HCT116 (cell line): ENCODE data around the gene SFXN3. TPM values are rescaled to one million over a fixed set of nuclear protein-coding genes. Genes with fewer than 3 reads are reported as not detected.

Experiments used
- ATAC-seq: fragments of 200-7000 bp; cut with Tn5 transposase; 2 replicates; pipeline ENCODE4 v1.9.1; 2020; ENCODE audit warnings: mild to moderate bottlenecking, moderate library complexity
- BruUV-seq: library from RNA; stranded (reverse); fragments of 400-500 nt; replicated peaks from 2 replicates; lab custom pipeline; 2021; lab: Mats Ljungman, UMichigan
- CTCF ChIA-PET: fragments of 300-600 bp; sonication (Branson Sonifier 250); formaldehyde crosslinking; loops from one replicate; lab custom pipeline; 2021; ENCODE audit warnings: antibody characterized with exemption; lab: Charles Lee
- POLR2A ChIA-PET: fragments of 300-600, 350-600 bp; sonication (Branson Sonifier 250); formaldehyde crosslinking; loops from one replicate; lab custom pipeline; 2021; ENCODE audit warnings: antibody characterized with exemption; lab: Charles Lee
- RAD21 ChIA-PET, 2 experiments: fragments of 300-600 bp; sonication (Branson Sonifier 250); formaldehyde crosslinking; loops; one replicate each; lab custom pipeline; 2023; ENCODE audit warnings: low total read pairs in 2 of 2; ENCODE audit not compliant: uncharacterized antibody in 2 of 2, unreplicated experiment in 2 of 2, low non-redundant PET in 1 of 2; lab: Charles Lee
- DNase-seq: peaks from one replicate; pipeline ENCODE4 v3.0.0-alpha.2; 2010; ENCODE audit warnings: low read depth, low spot score
- H2AFZ ChIP-seq: fragments of 200-600 bp; shearing (Covaris generic), sonication (generic); 2 replicates; pipeline ENCODE4 v1.6.1; 2017; ENCODE audit warnings: low read depth, mixed run types, mixed read lengths, antibody characterized with exemption, low read length; ENCODE audit not compliant: poor library complexity, severe bottlenecking
- H3K27ac ChIP-seq: 2 replicates; pipeline ENCODE4 v1.5.1; 2012; ENCODE audit warnings: low read depth, low read length
- H3K27me3 ChIP-seq: fragments of 200-600 bp; sonication (generic); 2 replicates; pipeline ENCODE4 v1.6.1; 2016; ENCODE audit warnings: mixed run types, low read length, mixed read lengths; ENCODE audit not compliant: insufficient read depth
- H3K36me3 ChIP-seq, 2 experiments: fragments of 200-500 bp in 1 of 2; fragments of 200-600 bp in 1 of 2; sonication (Bioruptor generic) in 1 of 2; sonication (generic) in 1 of 2; 2 replicates each; pipeline versions ENCODE4 v1.5.1 to v1.6.1; 2014 to 2016; ENCODE audit warnings: low read length in 2 of 2, inconsistent platforms in 1 of 2, mixed read lengths in 1 of 2, mixed run types in 1 of 2; ENCODE audit not compliant: insufficient read depth in 2 of 2, control insufficient read depth in 1 of 2
- H3K4me1 ChIP-seq, 2 experiments: fragments of 200-600 bp in 1 of 2; sonication (generic) in 1 of 2; 2 replicates each; pipeline versions ENCODE4 v1.5.1 to v1.6.1; 2012 to 2017; ENCODE audit warnings: low read length in 2 of 2, inconsistent platforms in 1 of 2, mild to moderate bottlenecking in 1 of 2, mixed read lengths in 1 of 2, mixed run types in 1 of 2, moderate library complexity in 1 of 2; ENCODE audit not compliant: insufficient read depth in 2 of 2, control insufficient read depth in 1 of 2
- H3K4me2 ChIP-seq: fragments of 200-600 bp; sonication (generic); 2 replicates; pipeline ENCODE4 v1.6.1; 2017; ENCODE audit warnings: mixed run types, low read length, mixed read lengths
- H3K4me3 ChIP-seq, 2 experiments: fragments of 200-600 bp in 1 of 2; sonication (generic) in 1 of 2; replicated peaks in 1 of 2; 2 replicates each; pipeline ENCODE4 v1.5.1; 2011 to 2016; ENCODE audit warnings: low read length in 2 of 2, control low read depth in 1 of 2, low read depth in 1 of 2, mild to moderate bottlenecking in 1 of 2, mixed read lengths in 1 of 2, mixed run types in 1 of 2
- H3K79me2 ChIP-seq: fragments of 200-600 bp; sonication (generic); 2 replicates; pipeline ENCODE4 v1.6.1; 2017; ENCODE audit warnings: mild to moderate bottlenecking, mixed run types, low read length, moderate library complexity, mixed read lengths; ENCODE audit not compliant: insufficient read depth
- H3K9ac ChIP-seq: fragments of 200-600 bp; sonication (generic); 2 replicates; pipeline ENCODE4 v1.6.1; 2016; ENCODE audit warnings: low read length, mixed read lengths
- H3K9me2 ChIP-seq: fragments of 200-600 bp; sonication (generic), shearing (Covaris generic); 2 replicates; pipeline ENCODE4 v1.6.1; 2017; ENCODE audit warnings: mixed run types, mild to moderate bottlenecking, moderate library complexity; ENCODE audit not compliant: insufficient read depth
- H3K9me3 ChIP-seq, 2 experiments: fragments of 200-500 bp in 1 of 2; fragments of 200-600 bp in 1 of 2; sonication (Bioruptor generic) in 1 of 2; sonication (generic) in 1 of 2; 2 replicates each; pipeline ENCODE4 v1.6.1; 2014 to 2017; ENCODE audit warnings: low read length in 2 of 2, mixed read lengths in 2 of 2, inconsistent platforms in 1 of 2, low read depth in 1 of 2, mild to moderate bottlenecking in 1 of 2, mixed run types in 1 of 2, moderate library complexity in 1 of 2; ENCODE audit not compliant: control insufficient read depth in 1 of 2, insufficient read depth in 1 of 2
- H4K20me1 ChIP-seq: fragments of 200-600 bp; sonication (generic), shearing (Covaris generic); 2 replicates; pipeline ENCODE4 v1.6.1; 2017; ENCODE audit warnings: mixed run types, mild to moderate bottlenecking, moderate library complexity; ENCODE audit not compliant: insufficient read depth
- CTCF ChIP-seq, 3 experiments: fragments of 200-600 bp in 1 of 3; sonication (generic) in 1 of 3; IDR thresholded peaks in 2 of 3; conservative IDR thresholded peaks in 1 of 3; 2 replicates each; pipeline ENCODE4 v1.5.1; 2012 to 2017; ENCODE audit warnings: low read depth in 2 of 3, low read length in 2 of 3, antibody characterized with exemption in 1 of 3, borderline replicate concordance in 1 of 3, control low read depth in 1 of 3, mild to moderate bottlenecking in 1 of 3, mixed read lengths in 1 of 3, mixed run types in 1 of 3, moderate library complexity in 1 of 3; ENCODE audit not compliant: insufficient read depth in 1 of 3
- EZH2phosphoT487 ChIP-seq: fragments of 200-600 bp; IDR thresholded peaks from 2 replicates; pipeline ENCODE4 v1.6.1; 2018; ENCODE audit warnings: antibody characterized with exemption, borderline replicate concordance
- FOSL1 ChIP-seq: IDR thresholded peaks from 2 replicates; pipeline ENCODE4 v1.6.1; 2012; ENCODE audit warnings: low read depth
- JUND ChIP-seq: IDR thresholded peaks from 2 replicates; pipeline ENCODE4 v1.6.1; 2012
- POLR2AphosphoS5 ChIP-seq: IDR thresholded peaks from 2 replicates; pipeline ENCODE4 v1.6.1; 2011; ENCODE audit warnings: mild to moderate bottlenecking, low read depth, low read length, moderate library complexity
- REST ChIP-seq: IDR thresholded peaks from 2 replicates; pipeline ENCODE4 v1.6.1; 2012; ENCODE audit warnings: low read depth
- TCF7L2 ChIP-seq: IDR thresholded peaks from 2 replicates; pipeline ENCODE4 v1.7.0; 2011; ENCODE audit warnings: borderline replicate concordance, inconsistent platforms; ENCODE audit not compliant: insufficient read depth, insufficient read length; ENCODE audit errors: extremely low read depth
- ZBTB33 ChIP-seq: IDR thresholded peaks from 2 replicates; pipeline ENCODE4 v1.6.1; 2011; ENCODE audit warnings: mild to moderate bottlenecking, low read length, moderate library complexity; ENCODE audit not compliant: insufficient replicate concordance; ENCODE audit errors: extremely low read depth
- intact Hi-C: fragments of 100-400 bp; cut with micrococcal nuclease; formaldehyde crosslinking; loops from 2 replicates; pipeline ENCODE4 v1.10.0; 2022
- total RNA-seq: library from RNA; stranded (reverse); gene quantifications from one replicate; pipeline ENCODE4 v1.2.1, GENCODE V29; 2021; ENCODE audit not compliant: unreplicated experiment

The SFXN3 gene
- total RNA-seq, 1 experiment from 2014 or later = 52.5 TPM

- CTCF ChIA-PET = interaction anchor here (0.8 to 8.3 kb wide), 4 partner anchors 9 to 52 kb away, joined by 3 to 91 read pairs (median 8); partner anchors contain the start of gene KAZALD1
- Histone ChIP-seq H3K4me1 (peaks cover 4 to 40% of the 10 kb centered on the region in 2 experiments), H3K4me3 (no peak overlapping the region), H2AFZ (no peak overlapping the region), H3K27me3 (peaks cover 12% of the 10 kb centered on the region), H3K9ac (no peak overlapping the region), H3K4me2 (peak overlapping the region; percentile 29; the same call in 1 of the 2 replicates), H3K79me2 (no peaks in the 10 kb centered on the region), H4K20me1 (no peaks in the 10 kb centered on the region), H3K27ac (no peak overlapping the region), H3K36me3 (no peaks in the 10 kb centered on the region), H3K9me2 (no peaks in the 10 kb centered on the region), H3K9me3 (no peaks in the 10 kb centered on the region)
- RAD21 ChIA-PET = no interaction called here
- TF ChIP-seq EZH2phosphoT487 = no peak
- TF ChIP-seq REST = no peak
- intact Hi-C loops = no loop called here
- no TSS peak for BruUV-seq
- POLR2A ChIA-PET = interaction anchor here (0.7 kb wide), 1 partner anchor 10 kb away, joined by 4 read pairs; no protein-coding TSS in a partner anchor
- DNase-seq (no peak), ATAC-seq (no peak)
Observed at GRCh38 chr10:101071267-101071884, 40.3 kb downstream of the SFXN3 start.

GRCh38 chr10:101071885-101072433 is 40.9 kb downstream of the SFXN3 start:
- no peak overlapping the region for H3K27ac ChIP-seq
- H3K36me3 ChIP-seq = no peaks in the 10 kb centered on the region
- no peaks in the 10 kb centered on the region for H4K20me1 ChIP-seq
- BruUV-seq = no TSS peak
- CTCF ChIA-PET = interaction anchor here (0.8 to 8.3 kb wide), 3 partner anchors 10 to 53 kb away, joined by 3 to 91 read pairs (median 4); partner anchors contain the start of gene KAZALD1
- peaks cover 4 to 35% of the 10 kb centered on the region in 2 experiments for H3K4me1 ChIP-seq
- H3K4me3 ChIP-seq = no peak overlapping the region
- H3K9me3 ChIP-seq = no peaks in the 10 kb centered on the region
- H3K9me2 ChIP-seq = no peaks in the 10 kb centered on the region
- intact Hi-C loops = no loop called here
- POLR2A ChIA-PET = interaction anchor here (0.7 kb wide), 1 partner anchor 11 kb away, joined by 4 read pairs; no protein-coding TSS in a partner anchor
- no peak for ATAC-seq
- RAD21 ChIA-PET = no interaction called here
- H3K79me2 ChIP-seq = no peaks in the 10 kb centered on the region
- DNase-seq = no peak
- H3K9ac ChIP-seq = no peak overlapping the region
- H2AFZ ChIP-seq = no peak overlapping the region
- H3K4me2 ChIP-seq = peak overlapping the region; percentile 29; the same call in 1 of the 2 replicates
- peaks cover 12% of the 10 kb centered on the region for H3K27me3 ChIP-seq
- TF ChIP-seq POLR2AphosphoS5 (no peak), ZBTB33 (no peak), FOSL1 (no peak), JUND (no peak), TCF7L2 (no peak), CTCF (IDR thresholded peaks at IDR 0.05 in 2 of 3, conservative IDR thresholded peaks at IDR 0.05 in 1 of 3; ENCODE audit: borderline replicate concordance in 1 of 3, insufficient read depth in 1 of 3, low read depth in 2 of 3, low read length in 2 of 3) (no peak), EZH2phosphoT487 (no peak)
